Neural progenitor cell (in vitro differentiated cells): ENCODE results near the gene CTIF.

Experiments used
- EZH2 ChIP-seq: fragments of 200-600 bp; sonication (generic); IDR thresholded peaks from 2 replicates; pipeline ENCODE4 v1.6.1; 2017; ENCODE audit warnings: antibody characterized with exemption, mild to moderate bottlenecking, moderate library complexity
- TF ChIP-seq, protein P1 (sequence below): fragments of 200-600 bp; sonication (generic); IDR thresholded peaks from 2 replicates; pipeline ENCODE4 v1.5.1; 2017; ENCODE audit warnings: antibody characterized with exemption, mild to moderate bottlenecking

DNA sequence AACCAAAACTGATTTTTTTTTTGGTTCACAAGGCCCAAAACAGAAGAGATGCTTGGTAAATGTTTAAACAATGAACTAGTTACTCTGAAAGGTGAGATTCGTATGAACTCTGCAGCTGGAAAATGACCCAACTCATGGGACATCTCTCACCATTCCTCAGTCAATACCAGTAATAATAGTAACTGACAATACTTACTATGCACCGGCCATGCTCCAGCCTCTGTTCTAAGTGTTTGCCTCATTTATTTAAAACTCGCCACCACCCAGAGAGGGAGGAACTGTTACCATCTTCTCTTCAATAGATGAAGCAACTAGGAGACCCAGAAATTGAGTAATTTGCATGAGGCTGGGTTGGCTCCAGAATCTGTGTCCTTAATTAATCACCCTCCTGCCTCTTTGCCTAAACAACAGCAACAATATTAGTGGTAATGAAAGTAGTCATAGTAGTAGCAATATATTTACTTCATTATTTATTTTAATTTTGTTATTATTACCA lies 130.4 kb downstream of the CTIF start:
- TF ChIP-seq EZH2: no peak
- TF ChIP-seq, protein P1, sequence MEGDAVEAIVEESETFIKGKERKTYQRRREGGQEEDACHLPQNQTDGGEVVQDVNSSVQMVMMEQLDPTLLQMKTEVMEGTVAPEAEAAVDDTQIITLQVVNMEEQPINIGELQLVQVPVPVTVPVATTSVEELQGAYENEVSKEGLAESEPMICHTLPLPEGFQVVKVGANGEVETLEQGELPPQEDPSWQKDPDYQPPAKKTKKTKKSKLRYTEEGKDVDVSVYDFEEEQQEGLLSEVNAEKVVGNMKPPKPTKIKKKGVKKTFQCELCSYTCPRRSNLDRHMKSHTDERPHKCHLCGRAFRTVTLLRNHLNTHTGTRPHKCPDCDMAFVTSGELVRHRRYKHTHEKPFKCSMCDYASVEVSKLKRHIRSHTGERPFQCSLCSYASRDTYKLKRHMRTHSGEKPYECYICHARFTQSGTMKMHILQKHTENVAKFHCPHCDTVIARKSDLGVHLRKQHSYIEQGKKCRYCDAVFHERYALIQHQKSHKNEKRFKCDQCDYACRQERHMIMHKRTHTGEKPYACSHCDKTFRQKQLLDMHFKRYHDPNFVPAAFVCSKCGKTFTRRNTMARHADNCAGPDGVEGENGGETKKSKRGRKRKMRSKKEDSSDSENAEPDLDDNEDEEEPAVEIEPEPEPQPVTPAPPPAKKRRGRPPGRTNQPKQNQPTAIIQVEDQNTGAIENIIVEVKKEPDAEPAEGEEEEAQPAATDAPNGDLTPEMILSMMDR: no peak
